Measurements from ENCODE around the gene OGA.
A peak's percentile ranks its signal among the peaks of the same experiment; 100 is the strongest.

OGA gene

DNA sequence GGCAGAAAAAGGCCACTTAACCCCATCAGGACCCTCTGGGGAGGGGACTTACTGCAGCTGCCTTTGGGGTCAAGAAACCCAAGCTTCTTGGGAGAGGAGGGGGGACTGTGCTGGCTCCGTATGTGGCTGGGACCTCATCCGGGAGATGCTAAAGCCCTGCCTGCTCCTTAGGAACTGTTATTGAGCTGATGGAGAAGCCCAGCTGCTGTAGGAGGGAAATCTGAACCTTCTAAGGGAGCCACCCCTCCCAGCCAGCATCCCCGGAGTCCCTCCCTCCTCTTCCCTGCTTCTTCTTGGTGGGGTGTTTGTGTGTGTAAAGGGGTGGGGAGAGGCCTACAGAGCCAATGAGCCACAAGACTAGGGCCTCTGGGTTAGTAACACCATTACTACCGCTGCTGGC is 17.1 kb upstream of the OGA start:
- no peak for DNase-seq

- no peak for DNase-seq
Observed at GRCh38 chr10:101834341-101834740, 16.1 kb upstream of the OGA start.

GRCh38 chr10:101833466-101833865 is 15.2 kb upstream of the OGA start:
- DNase-seq = no peak

- no peak for DNase-seq
Observed at GRCh38 chr10:101832325-101832771, 14.1 kb upstream of the OGA start.

DNA sequence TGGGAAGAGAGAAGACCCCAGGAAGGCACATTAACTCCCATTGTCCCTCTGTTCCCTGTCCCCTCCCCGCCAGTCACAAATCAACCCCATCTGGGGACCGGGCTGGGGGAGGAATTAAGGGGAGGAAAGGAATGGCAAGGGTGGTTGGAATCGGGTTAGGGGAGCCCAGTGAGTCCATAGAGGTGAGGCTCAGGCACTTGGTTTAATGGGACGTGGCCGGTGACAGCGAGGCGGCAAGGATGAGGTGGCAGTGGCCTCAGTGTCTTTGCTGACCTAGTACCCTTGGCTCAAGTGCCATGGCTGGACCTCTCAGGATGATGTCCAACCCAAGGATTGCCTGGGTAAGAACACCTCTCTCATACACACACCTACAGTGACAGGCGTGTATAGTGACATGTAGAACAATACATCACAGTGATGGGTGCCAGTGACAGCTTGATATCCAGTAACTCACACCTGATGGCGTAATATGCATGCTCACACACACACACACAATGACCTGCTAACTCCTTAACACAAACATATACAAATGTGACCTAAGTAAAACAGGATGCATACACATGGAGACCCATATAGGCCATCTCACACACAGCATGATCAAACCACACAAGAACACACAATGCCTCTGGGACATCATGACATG is 13.0 kb upstream of the OGA start:
- DNase-seq = no peak

- DNase-seq = peak; percentile 91 to 92
Observed at GRCh38 chr10:101830322-101831168, 12.3 kb upstream of the OGA start.

DNA sequence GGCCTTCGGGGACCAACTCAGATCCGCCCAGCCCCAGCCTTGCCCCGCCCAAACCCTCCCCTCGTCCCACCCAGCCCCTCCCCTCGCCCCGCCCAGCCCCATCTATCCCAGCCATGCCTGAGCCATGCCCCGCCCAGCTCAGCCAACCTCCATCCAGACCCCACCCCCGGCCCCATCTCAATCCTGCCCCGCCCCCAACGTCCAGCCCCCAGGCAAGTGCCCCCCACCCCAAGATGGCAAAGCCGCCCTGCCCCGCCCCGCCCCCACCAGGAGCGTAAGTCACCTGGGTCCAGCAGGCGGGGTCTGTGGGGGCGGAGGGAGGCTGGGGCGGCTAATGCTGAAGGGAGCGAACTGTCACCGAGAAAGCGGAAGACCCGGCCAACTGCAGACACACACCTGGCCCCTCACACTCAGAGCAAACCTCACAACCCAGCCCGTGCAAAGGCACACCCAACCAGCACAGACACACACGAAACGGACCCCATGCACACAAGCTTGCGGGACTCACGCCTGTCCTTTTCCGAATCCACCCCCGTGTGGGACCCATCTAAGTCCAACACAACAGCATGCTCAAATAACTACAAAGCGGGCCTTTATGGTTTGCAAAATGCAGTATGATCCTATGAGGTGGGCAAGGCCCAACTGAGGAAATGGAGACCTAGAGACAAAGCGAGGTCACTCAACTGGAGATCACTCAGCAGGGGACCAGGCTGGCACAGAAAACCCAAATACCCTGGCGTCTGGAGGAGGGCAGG is 11.5 kb upstream of the OGA start:
- DNase-seq = peak; percentile 63 to 76

DNA sequence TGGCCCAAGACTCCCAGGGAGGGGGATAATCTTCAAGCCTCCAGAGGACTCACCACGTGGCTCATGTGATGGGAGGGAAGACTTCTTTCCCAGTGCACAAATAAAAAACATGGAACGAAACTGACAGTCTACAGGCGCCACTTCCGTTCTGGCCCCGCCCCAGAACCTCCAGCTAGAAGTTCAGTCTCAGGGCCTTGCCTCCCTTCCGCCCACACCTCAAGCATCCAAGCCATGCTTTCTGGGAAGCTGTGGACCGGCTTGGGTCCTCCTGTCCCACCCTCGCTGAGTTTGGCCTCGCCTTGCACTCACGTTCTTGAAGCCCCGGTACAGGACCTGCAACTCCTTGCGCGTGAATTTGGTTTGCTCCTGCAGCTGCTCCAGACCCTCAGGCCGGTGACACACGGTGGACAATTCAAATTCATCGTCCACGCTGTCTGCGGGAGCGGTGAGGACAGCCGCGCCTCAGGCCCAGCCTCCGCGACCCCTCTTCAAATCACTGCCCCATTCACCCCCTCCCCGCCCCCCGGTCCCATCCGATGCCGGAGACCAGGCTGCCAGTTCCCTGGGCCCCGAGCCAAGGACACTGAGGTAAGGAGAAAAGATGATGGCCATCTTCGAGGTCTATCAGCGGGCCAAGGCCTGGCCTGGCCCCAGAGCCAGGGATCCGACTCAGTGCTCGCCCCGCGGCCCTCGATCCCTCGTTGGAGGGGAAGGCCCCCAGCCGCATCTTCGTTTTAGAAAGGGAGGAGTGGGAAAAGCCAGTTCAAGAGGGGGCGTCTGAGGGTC is 10.7 kb upstream of the OGA start:
- DNase-seq = no peak

- no peak for DNase-seq
Observed at GRCh38 chr10:101827919-101828600, 9.8 kb upstream of the OGA start.

DNA sequence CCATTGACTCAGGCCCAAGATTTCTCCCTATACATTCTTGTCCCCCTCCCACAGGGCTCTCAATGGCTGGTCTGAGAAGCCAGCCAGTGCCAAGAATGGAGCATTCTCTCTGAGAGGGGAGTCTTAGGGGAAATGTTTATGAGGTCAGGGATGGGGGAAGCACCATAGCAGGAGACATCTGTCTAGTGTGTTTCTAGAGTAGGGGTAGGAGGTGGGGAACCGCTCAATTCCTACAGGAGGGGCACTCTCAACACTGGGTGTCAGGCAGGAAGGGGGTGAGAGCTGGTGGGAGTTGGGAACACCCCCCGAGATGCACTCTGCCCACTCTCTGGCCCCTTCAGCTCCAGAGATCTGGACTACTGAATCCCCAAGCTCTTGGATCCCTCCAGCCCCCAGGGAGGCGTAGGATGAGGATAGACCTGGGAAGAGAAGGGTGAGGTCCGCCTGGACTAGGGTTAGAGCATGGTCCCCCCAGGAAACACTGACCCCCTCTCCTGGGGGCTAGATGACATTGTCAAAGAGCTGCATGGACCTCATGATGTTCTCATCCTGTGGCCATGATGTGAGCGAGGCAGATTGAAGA is 8.7 kb upstream of the OGA start:
- DNase-seq = no peak

DNA sequence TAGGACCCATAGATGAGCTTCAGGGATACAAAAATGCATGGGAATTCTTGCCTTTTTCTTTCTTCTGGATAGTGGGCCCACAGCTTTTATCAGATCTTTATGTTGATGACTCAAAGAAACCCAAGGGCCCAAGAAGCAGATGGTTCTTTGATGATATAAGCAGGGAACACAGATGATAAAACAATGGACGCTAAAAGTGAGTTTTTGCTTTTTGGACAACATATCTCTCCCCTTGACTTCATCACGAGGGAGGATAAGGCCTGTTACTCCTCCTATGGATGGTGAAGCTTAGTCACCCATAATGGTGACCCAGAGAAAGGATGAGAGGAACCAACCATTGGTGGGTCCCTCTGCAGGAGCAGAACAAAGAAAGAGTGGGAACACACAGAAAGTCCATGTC is 6.5 kb upstream of the OGA start:
- no peak for DNase-seq

GRCh38 chr10:101818872-101819633 is 809 bp upstream of the OGA start:
- no peak for DNase-seq

DNA sequence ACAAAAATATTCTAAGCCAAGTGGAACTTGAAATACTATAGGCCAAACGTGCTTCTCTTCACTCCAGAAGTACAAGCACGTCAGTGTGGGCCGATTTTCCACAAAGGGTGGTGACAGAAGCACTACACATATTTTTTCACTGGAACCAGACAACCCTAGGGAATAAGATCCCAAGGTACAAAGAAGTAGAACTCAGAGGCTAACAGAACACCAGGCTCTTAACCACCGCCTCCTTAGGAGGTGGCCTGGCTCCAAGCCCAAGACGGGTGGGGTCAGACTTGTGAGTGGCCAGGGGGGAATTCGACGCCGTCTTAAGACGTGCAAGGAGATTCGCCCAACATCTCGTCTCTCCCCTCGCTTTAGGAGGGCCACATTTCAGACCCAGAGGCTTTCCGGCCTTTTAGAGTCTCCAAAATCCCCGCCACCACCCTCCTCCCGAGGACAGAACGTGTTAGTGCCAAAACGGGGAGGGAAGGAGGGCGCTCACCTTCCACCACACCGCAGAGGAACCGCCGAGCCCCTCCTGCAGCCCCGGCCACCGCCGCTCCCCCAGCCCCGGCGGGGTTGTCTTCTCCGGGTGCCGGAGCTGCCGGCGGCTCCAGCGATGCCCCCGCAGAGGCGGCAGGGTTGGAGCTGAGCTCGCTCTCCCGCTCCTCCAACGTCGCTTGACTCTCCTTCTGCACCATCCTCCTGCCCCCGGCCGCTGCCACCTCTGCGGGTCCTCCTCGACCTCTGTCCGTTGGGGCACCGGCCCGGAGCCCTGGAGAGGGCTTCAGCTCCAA is 716 bp downstream of the OGA start:
- peak in 1 of 2 experiments; percentile 66 for DNase-seq

- DNase-seq = no peak
Observed at GRCh38 chr10:101816913-101817336, 1.3 kb downstream of the OGA start.

GRCh38 chr10:101816376-101816775 is 1.9 kb downstream of the OGA start:
- DNase-seq = no peak

GRCh38 chr10:101814466-101815071 is 3.7 kb downstream of the OGA start:
- no peak for DNase-seq

- DNase-seq = no peak
Observed at GRCh38 chr10:101812606-101813005, 5.6 kb downstream of the OGA start.

DNA sequence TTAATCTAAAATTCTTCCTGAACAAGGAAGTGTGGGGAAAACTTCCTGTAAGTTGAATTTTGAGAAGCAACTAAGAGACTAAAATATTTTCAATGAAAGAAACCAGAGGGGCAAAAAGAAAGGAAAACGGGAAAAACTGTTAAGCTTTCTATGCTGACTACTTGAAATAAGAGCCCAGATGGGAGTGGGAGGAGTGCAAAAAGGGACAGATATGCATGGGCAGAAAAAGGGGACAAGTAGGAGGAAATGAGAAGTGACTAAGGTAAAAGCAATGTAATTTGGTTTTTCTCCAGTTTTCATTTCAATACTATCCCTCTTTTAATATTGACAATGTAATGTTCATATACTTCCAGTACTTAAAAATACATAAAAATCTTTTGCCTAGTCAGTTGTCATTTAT is 11.1 kb downstream of the OGA start:
- DNase-seq = no peak

GRCh38 chr10:101803511-101803910 is 14.7 kb downstream of the OGA start:
- DNase-seq = no peak
